Suppressor macrophage treated with lipopolysaccharide for 4 hours (primary cell): Measurements from ENCODE around the gene FYB1.
"Not testable (repeated sequence)": the region's sequence is repeated elsewhere in the genome, so short reads cannot be mapped to it uniquely, and the experiment has no call there.

Source experiments
- DNase-seq: peaks from one replicate; pipeline ENCODE4 v3.0.0-alpha.2; 2020

Gene FYB1

GRCh38 chr5:39226558-39226957 is 7.2 kb upstream of the FYB1 start:
- no peak for DNase-seq

- no peak for DNase-seq
Measured at GRCh38 chr5:39226100-39226451, 6.7 kb upstream of the FYB1 start.

- no peak for DNase-seq
Measured at GRCh38 chr5:39225405-39226099, 6.2 kb upstream of the FYB1 start.

DNA sequence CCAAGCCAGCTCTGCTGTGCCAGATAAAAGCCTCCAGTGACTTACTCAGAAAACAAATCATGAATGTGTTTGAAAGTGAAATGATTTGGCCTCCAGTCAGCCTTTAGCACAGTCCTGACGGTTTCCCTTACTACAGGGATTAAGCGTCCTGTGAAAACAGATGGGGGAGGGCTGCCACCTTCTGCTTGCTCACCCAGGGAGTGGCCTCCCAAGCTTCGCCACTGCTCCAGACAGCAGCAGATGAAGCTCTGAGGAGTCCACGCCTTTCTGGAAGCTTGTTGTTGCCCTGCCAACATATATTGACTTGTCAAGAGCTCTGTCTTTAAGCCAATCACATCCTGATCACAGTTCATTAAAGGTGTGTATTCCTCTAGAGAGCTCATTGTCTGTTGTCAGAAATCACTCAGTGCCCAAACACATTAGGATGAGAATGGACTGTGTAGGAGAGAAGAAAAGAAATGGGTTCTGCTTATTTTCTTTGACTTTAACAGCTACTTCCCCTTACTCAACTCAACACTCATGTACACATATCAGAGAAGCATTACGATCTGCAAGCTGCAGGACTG is 4.9 kb upstream of the FYB1 start:
- DNase-seq = peak; percentile 76

- DNase-seq = peak; percentile 44
Measured at GRCh38 chr5:39223565-39224156, 4.3 kb upstream of the FYB1 start.

- DNase-seq = not testable (repeated sequence)
Measured at GRCh38 chr5:39221671-39222070, 2.3 kb upstream of the FYB1 start.

DNA sequence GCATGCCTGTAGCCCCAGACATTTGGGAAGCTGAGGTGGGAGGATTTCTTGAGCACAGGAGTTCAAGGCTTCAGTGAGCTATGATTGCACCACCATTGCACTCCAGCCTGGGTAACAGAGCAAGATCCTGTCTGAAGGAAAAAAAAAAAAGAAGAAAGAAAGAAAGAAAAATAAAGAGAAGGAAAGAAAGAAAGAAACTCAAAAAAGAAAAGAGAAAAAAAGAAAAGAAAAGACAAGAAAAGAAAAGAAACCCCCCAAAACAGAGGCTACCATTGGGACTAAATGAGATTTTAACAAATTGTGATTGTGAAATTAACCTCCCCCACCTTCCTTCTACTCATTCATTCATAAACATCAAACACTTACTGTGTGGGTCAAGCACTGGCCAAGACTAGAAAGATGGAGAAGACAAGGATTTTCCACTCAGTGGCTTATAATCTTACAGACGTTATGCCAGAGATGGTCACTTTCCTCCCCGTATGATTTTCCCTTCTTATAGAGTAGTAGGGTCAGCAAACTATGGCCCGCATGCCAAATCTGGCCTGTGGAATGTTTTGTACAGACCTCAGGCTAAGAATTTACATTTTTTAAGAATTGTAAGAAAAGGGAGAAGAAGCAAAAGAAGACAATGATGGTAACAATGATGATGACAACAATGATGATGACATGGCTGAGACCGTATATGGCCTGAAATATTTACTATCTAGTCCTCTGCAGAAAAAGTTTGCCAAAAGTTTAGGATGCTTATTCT is 1.1 kb upstream of the FYB1 start:
- no peak for DNase-seq

GRCh38 chr5:39218482-39219402 is 621 bp downstream of the FYB1 start:
- peak; percentile 68 for DNase-seq

DNA sequence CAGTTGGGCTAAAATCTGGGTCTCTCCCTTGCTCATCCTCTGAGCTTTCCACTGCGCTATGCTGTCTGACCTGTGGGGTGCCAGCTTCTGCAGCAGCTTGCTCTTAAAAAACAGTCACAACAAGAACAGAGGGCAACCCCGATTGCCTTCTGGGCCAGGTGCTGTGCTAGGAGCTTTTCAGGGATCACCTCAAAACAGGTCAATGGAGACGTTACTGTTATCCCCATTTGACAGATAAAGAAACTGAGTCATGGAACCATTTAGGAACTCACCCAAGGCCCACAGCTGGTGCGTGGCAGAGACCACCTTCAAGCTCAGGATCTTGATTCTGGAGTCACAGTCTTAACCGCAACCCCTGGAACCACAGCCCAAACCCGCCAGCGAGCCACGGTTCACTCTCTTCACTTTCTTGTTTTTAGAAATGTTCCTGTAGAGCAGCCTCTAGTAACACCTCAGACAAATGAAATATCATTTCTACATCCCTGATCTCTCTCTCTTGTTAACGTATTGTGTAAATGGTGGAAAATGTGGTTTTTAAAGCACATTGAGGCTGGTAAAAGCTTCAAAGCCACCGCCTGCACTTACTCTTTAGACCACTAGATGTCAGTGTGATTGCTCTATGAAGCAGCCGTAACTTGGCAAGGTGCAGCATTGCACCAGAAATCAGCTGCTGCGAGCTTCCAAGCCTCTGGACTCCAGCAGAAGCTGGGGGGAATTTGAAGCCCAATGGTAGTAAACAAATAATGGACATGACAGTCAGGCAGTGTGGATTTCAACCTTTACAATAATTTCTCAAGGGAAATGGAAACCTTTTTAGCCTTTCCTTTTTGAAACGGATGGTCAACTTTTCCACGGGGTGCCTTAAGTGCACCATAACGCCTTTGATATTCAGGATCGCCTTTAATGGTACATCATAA is 1.7 kb downstream of the FYB1 start:
- DNase-seq = peak; percentile 92

GRCh38 chr5:39216631-39217030 is 2.7 kb downstream of the FYB1 start:
- DNase-seq = no peak

DNA sequence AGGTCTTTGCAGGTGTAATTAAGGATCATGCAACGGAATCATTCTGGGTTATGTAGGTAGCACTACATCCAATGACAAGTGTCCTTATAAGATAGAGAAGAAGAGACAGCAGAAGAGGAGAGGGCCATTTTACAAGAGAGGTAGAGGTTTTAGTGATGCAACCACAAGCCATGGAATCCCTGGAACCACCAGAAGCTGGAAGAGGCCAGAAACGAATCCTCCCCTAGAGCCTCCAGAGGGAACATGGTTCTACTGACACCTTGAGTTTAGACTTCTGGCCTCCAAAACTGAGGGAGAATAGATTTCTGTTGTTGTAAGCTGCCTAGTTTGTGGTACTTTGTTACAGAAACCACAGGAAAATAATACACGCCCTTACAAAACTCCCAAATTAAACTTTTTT is 3.5 kb downstream of the FYB1 start:
- DNase-seq = no peak

DNA sequence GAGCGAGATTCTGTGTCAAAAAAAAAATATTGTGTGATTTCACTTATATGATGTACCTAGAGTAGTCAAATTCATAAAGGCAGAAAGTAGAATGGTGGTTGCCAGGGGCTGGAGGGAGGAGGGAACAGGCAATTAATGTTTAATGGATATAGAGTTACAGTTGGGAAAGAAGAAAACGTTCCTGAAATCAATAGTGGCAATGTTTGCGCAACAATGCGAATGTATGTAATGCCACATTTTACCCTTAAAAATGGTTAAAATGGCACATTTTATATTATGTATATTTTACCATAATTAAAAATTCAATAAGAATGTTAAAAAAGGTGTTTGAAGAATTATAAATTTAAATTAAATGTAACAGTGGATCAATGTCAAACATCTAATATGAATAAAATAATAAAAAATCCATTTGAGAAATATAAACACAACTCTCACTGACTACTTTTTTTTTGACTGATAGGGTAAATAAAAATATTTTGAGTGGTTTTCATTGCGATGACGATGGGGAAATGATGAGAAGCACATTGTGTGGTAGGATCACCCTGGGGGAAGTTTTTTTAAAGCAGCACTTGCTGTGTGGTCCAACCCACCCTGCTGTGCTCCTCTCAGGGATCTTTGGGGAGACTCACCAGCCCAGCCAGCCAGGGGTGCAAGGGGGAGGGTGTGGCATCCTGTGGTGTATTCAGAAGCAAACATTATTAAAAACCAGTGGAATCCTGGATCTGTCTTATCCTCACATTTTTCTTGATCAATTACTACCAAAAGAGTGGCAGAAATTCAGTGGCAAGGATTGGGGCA is 4.3 kb downstream of the FYB1 start:
- DNase-seq = no peak

GRCh38 chr5:39213447-39214207 is 5.7 kb downstream of the FYB1 start:
- DNase-seq = peak; percentile 62

- peak; percentile 80 for DNase-seq
Measured at GRCh38 chr5:39211773-39212172, 7.6 kb downstream of the FYB1 start.

GRCh38 chr5:39209924-39210323 is 9.4 kb downstream of the FYB1 start:
- DNase-seq = no peak

GRCh38 chr5:39208471-39208870 is 10.9 kb downstream of the FYB1 start:
- DNase-seq = no peak

- DNase-seq = no peak
Measured at GRCh38 chr5:39207345-39208045, 11.9 kb downstream of the FYB1 start.

GRCh38 chr5:39206630-39207321 is 12.6 kb downstream of the FYB1 start:
- no peak for DNase-seq

DNA sequence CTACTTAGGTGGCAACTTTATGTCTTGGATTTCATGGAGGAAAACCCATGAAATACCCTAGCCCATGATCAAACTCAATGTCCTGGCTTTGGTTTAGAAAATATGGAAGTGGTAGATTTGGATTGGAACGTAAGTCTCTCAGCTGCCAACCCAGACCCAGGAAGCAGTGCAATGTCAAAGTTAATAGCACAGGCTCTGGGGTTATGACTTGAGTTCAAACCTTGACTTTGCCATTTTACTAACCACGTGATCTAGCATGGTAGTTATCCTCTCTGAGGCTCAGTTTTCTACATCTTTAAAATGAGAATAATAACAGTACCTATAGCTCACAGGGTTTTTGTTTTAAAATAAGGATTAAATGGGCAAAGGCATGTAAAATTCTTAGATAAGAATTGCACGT is 13.8 kb downstream of the FYB1 start:
- DNase-seq = no peak
